ENCODE data around the gene SLC25A47.
"Not testable (repeated sequence)": the region's sequence is repeated elsewhere in the genome, so short reads cannot be mapped to it uniquely, and the experiment has no call there.

Gene SLC25A47

GRCh38 chr14:100341301-100342031, 18.3 kb downstream of the SLC25A47 start:
- 91% methylated on average over 6 of the region's 8 CpGs for WGBS
- H3K4ac ChIP-seq (ENCODE audit: low read depth in 1 of 2, low read length in 2 of 2) = peak overlapping the region in 1 of 2 experiments; percentile 61

GRCh38 chr14:100342195-100342594, 19.1 kb downstream of the SLC25A47 start:
- Histone ChIP-seq H4K91ac (ENCODE audit: low read length) (peak overlapping the region; percentile 5), H3K23ac (ENCODE audit: low read length in 2 of 2) (no peak overlapping the region), H3K4me3 (ENCODE audit: insufficient read depth in 1 of 2, low read depth in 1 of 2, low read length in 2 of 2) (no peak overlapping the region), H4K8ac (ENCODE audit: low read length) (peak overlapping the region; percentile 52), H3K9ac (ENCODE audit: low read length) (no peak overlapping the region), H2BK15ac (ENCODE audit: low read depth, poor library complexity, severe bottlenecking) (no peak overlapping the region), H3K36me3 (ENCODE audit: control insufficient read depth in 1 of 2, insufficient read depth in 2 of 2, low read depth in 1 of 2, low read length in 2 of 2) (peaks cover 47 to 55% of the 10 kb centered on the region in 2 experiments), H2BK12ac (ENCODE audit: low read length in 2 of 2) (peak overlapping the region in 1 of 2 experiments; percentile 91), H3K4me1 (ENCODE audit: control insufficient read depth, insufficient read depth, low read depth, low read length) (peaks cover 14% of the 10 kb centered on the region), H3K4ac (ENCODE audit: low read depth in 1 of 2, low read length in 2 of 2) (peak overlapping the region in 1 of 2 experiments; percentile 84), H3K27ac (ENCODE audit: low read length, poor library complexity, severe bottlenecking) (peak overlapping the region; percentile 52), H3K18ac (ENCODE audit: low read depth in 1 of 2, low read length in 2 of 2) (peak overlapping the region in 1 of 2 experiments; percentile 91), H3K9me3 (ENCODE audit: control insufficient read depth, low read length) (no peaks in the 10 kb centered on the region), H3K27me3 (ENCODE audit: control insufficient read depth in 1 of 2, insufficient read depth in 1 of 2, low read length in 2 of 2) (no peaks in the 10 kb centered on the region), H2BK120ac (ENCODE audit: low read depth, low read length) (no peak overlapping the region), H3K79me1 (replicated peaks; ENCODE audit: low read length, poor library complexity, severe bottlenecking) (peaks cover 2% of the 10 kb centered on the region), H3K4me2 (ENCODE audit: low read length, poor library complexity, severe bottlenecking) (no peak overlapping the region), H2AK5ac (ENCODE audit: low read length, severe bottlenecking) (peak overlapping the region; percentile 37), H2BK5ac (ENCODE audit: low read depth, low read length, poor library complexity, severe bottlenecking) (no peak overlapping the region), H2AFZ (ENCODE audit: low read depth, low read length) (no peak overlapping the region), H3K14ac (ENCODE audit: low read length in 2 of 2) (peak overlapping the region in 1 of 2 experiments; percentile 99)
- DNase-seq = no peak
- 98% methylated on average over 11 of the region's 11 CpGs for WGBS

More at GRCh38 chr14:100341301-100342031, 18.3 kb downstream of the SLC25A47 start:
- Histone ChIP-seq H3K18ac (ENCODE audit: low read depth in 1 of 2, low read length in 2 of 2) (peak overlapping the region; percentile 7 to 31), H3K27ac (ENCODE audit: low read length, poor library complexity, severe bottlenecking) (peak overlapping the region; percentile 66), H3K4me3 (ENCODE audit: insufficient read depth in 1 of 2, low read depth in 1 of 2, low read length in 2 of 2) (no peak overlapping the region), H4K91ac (ENCODE audit: low read length) (no peak overlapping the region), H2AK5ac (ENCODE audit: low read length, severe bottlenecking) (no peak overlapping the region), H3K14ac (ENCODE audit: low read length in 2 of 2) (no peak overlapping the region), H3K4me2 (ENCODE audit: low read length, poor library complexity, severe bottlenecking) (no peak overlapping the region), H2BK5ac (ENCODE audit: low read depth, low read length, poor library complexity, severe bottlenecking) (no peak overlapping the region), H2BK12ac (ENCODE audit: low read length in 2 of 2) (peak overlapping the region in 1 of 2 experiments; percentile 61), H3K9me3 (ENCODE audit: control insufficient read depth, low read length) (no peaks in the 10 kb centered on the region), H3K79me1 (replicated peaks; ENCODE audit: low read length, poor library complexity, severe bottlenecking) (peaks cover 2% of the 10 kb centered on the region), H3K9ac (ENCODE audit: low read length) (peak overlapping the region; percentile 31), H3K23ac (ENCODE audit: low read length in 2 of 2) (no peak overlapping the region), H2AFZ (ENCODE audit: low read depth, low read length) (no peak overlapping the region), H3K4me1 (ENCODE audit: control insufficient read depth, insufficient read depth, low read depth, low read length) (peaks cover 14% of the 10 kb centered on the region), H2BK120ac (ENCODE audit: low read depth, low read length) (no peak overlapping the region), H3K36me3 (ENCODE audit: control insufficient read depth in 1 of 2, insufficient read depth in 2 of 2, low read depth in 1 of 2, low read length in 2 of 2) (peaks cover 45 to 55% of the 10 kb centered on the region in 2 experiments), H3K27me3 (ENCODE audit: control insufficient read depth in 1 of 2, insufficient read depth in 1 of 2, low read length in 2 of 2) (no peaks in the 10 kb centered on the region), H2BK15ac (ENCODE audit: low read depth, poor library complexity, severe bottlenecking) (peak overlapping the region; percentile 2), H4K8ac (ENCODE audit: low read length) (peak overlapping the region; percentile 35)
- peak; percentile 97 for DNase-seq

GRCh38 chr14:100342826-100343225, 19.7 kb downstream of the SLC25A47 start:
- H3K9me3 ChIP-seq (ENCODE audit: control insufficient read depth, low read length); H2BK120ac ChIP-seq (ENCODE audit: low read depth, low read length); H2AFZ ChIP-seq (ENCODE audit: low read depth, low read length); H3K4me2 ChIP-seq (ENCODE audit: low read length, poor library complexity, severe bottlenecking); H3K27ac ChIP-seq (ENCODE audit: low read length, poor library complexity, severe bottlenecking); H3K14ac ChIP-seq (ENCODE audit: low read length in 2 of 2); H2BK5ac ChIP-seq (ENCODE audit: low read depth, low read length, poor library complexity, severe bottlenecking); DNase-seq; H3K18ac ChIP-seq (ENCODE audit: low read depth in 1 of 2, low read length in 2 of 2); H3K9ac ChIP-seq (ENCODE audit: low read length); H4K91ac ChIP-seq (ENCODE audit: low read length); H3K4ac ChIP-seq (ENCODE audit: low read depth in 1 of 2, low read length in 2 of 2); H3K27me3 ChIP-seq (ENCODE audit: control insufficient read depth in 1 of 2, insufficient read depth in 1 of 2, low read length in 2 of 2); H3K23ac ChIP-seq (ENCODE audit: low read length in 2 of 2); H3K79me1 ChIP-seq (replicated peaks; ENCODE audit: low read length, poor library complexity, severe bottlenecking); H3K4me3 ChIP-seq (ENCODE audit: insufficient read depth in 1 of 2, low read depth in 1 of 2, low read length in 2 of 2); H2BK15ac ChIP-seq (ENCODE audit: low read depth, poor library complexity, severe bottlenecking); H4K8ac ChIP-seq (ENCODE audit: low read length); H2BK12ac ChIP-seq (ENCODE audit: low read length in 2 of 2); H2AK5ac ChIP-seq (ENCODE audit: low read length, severe bottlenecking): not testable (repeated sequence)
- Histone ChIP-seq H3K36me3 (ENCODE audit: control insufficient read depth in 1 of 2, insufficient read depth in 2 of 2, low read depth in 1 of 2, low read length in 2 of 2) (peaks cover 46 to 53% of the 10 kb centered on the region in 2 experiments), H3K4me1 (ENCODE audit: control insufficient read depth, insufficient read depth, low read depth, low read length) (peaks cover 14% of the 10 kb centered on the region)
- over 99% methylated on average over 12 of the region's 12 CpGs for WGBS

DNA sequence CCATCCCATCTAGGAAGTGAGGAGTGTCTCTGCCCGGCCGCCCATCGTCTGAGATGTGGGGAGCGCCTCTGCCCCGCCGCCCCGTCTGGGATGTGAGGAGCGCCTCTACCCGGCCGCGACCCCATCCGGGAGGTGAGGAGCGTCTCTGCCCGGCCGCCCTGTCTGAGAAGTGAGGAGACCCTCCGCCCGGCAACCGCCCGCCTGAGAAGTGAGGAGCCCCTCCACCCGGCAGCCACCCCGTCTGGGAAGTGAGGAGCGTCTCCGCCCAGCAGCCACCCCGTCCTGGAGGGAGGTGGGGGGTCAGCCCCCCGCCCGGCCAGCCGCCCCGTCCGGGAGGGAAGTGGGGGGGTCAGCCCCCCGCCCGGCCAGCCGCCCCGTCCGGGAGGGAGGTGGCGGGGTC, 21.5 kb downstream of the SLC25A47 start:
- not testable (repeated sequence) for H2BK15ac ChIP-seq (ENCODE audit: low read depth, poor library complexity, severe bottlenecking); H3K23ac ChIP-seq (ENCODE audit: low read length in 2 of 2); H3K14ac ChIP-seq (ENCODE audit: low read length in 2 of 2); H4K8ac ChIP-seq (ENCODE audit: low read length); H2BK12ac ChIP-seq (ENCODE audit: low read length in 2 of 2); H2AK5ac ChIP-seq (ENCODE audit: low read length, severe bottlenecking); H3K27ac ChIP-seq (ENCODE audit: low read length, poor library complexity, severe bottlenecking); H4K91ac ChIP-seq (ENCODE audit: low read length); H3K4me3 ChIP-seq (ENCODE audit: insufficient read depth in 1 of 2, low read depth in 1 of 2, low read length in 2 of 2); H3K9ac ChIP-seq (ENCODE audit: low read length); H3K4ac ChIP-seq (ENCODE audit: low read depth in 1 of 2, low read length in 2 of 2); H2BK5ac ChIP-seq (ENCODE audit: low read depth, low read length, poor library complexity, severe bottlenecking); H3K4me2 ChIP-seq (ENCODE audit: low read length, poor library complexity, severe bottlenecking); H2AFZ ChIP-seq (ENCODE audit: low read depth, low read length); DNase-seq; H3K27me3 ChIP-seq (ENCODE audit: control insufficient read depth in 1 of 2, insufficient read depth in 1 of 2, low read length in 2 of 2); H3K9me3 ChIP-seq (ENCODE audit: control insufficient read depth, low read length); H3K18ac ChIP-seq (ENCODE audit: low read depth in 1 of 2, low read length in 2 of 2); H2BK120ac ChIP-seq (ENCODE audit: low read depth, low read length); H3K79me1 ChIP-seq (replicated peaks; ENCODE audit: low read length, poor library complexity, severe bottlenecking)
- WGBS = 97% methylated on average over 7 of the region's 35 CpGs
- Histone ChIP-seq H3K4me1 (ENCODE audit: control insufficient read depth, insufficient read depth, low read depth, low read length) (peaks cover 14% of the 10 kb centered on the region), H3K36me3 (ENCODE audit: control insufficient read depth in 1 of 2, insufficient read depth in 2 of 2, low read depth in 1 of 2, low read length in 2 of 2) (peaks cover 54 to 65% of the 10 kb centered on the region in 2 experiments)

Data from mesenchymal stem cell (in vitro differentiated cells and primary cell).